ENCODE measurements around the gene ATXN10.
A peak's percentile ranks its signal among the peaks of the same experiment; 100 is the strongest.
"Not testable (repeated sequence)": the region's sequence is repeated elsewhere in the genome, so short reads cannot be mapped to it uniquely, and the experiment has no call there.

ATXN10 gene

GRCh38 chr22:45709060-45709739 is 37.6 kb downstream of the ATXN10 start:
- peak; percentile 78 for DNase-seq (ENCODE audit: low read depth)

- DNase-seq (ENCODE audit: low read depth), result peak; percentile 77
Measured at GRCh38 chr22:45709866-45710265, 38.2 kb downstream of the ATXN10 start.

GRCh38 chr22:45710469-45710868 is 38.8 kb downstream of the ATXN10 start:
- DNase-seq (ENCODE audit: low read depth), result no peak

GRCh38 chr22:45714390-45714789 is 42.8 kb downstream of the ATXN10 start:
- not testable (repeated sequence) for DNase-seq (ENCODE audit: low read depth)

GRCh38 chr22:45717789-45718188 is 46.2 kb downstream of the ATXN10 start:
- DNase-seq (ENCODE audit: low read depth), result peak; percentile 79

GRCh38 chr22:45718391-45718790 is 46.8 kb downstream of the ATXN10 start:
- DNase-seq (ENCODE audit: low read depth), result no peak

GRCh38 chr22:45720839-45721378 is 49.3 kb downstream of the ATXN10 start:
- peak; percentile 24 for DNase-seq (ENCODE audit: low read depth)

- DNase-seq (ENCODE audit: low read depth), result no peak
Measured at GRCh38 chr22:45722006-45722405, 50.4 kb downstream of the ATXN10 start.

GRCh38 chr22:45726081-45726480 is 54.4 kb downstream of the ATXN10 start:
- no peak for DNase-seq (ENCODE audit: low read depth)

- peak; percentile 52 for DNase-seq (ENCODE audit: low read depth)
Measured at GRCh38 chr22:45731041-45731797, 59.6 kb downstream of the ATXN10 start.

- DNase-seq (ENCODE audit: low read depth), result peak; percentile 42
Measured at GRCh38 chr22:45731798-45732495, 60.3 kb downstream of the ATXN10 start.

- DNase-seq (ENCODE audit: low read depth), result no peak
Measured at GRCh38 chr22:45735273-45735672, 63.6 kb downstream of the ATXN10 start.

- DNase-seq (ENCODE audit: low read depth), result no peak
Measured at GRCh38 chr22:45738206-45738605, 66.6 kb downstream of the ATXN10 start.

GRCh38 chr22:45740236-45740635 is 68.6 kb downstream of the ATXN10 start:
- DNase-seq (ENCODE audit: low read depth), result peak; percentile 77

GRCh38 chr22:45742866-45743450 is 71.3 kb downstream of the ATXN10 start:
- peak; percentile 75 for DNase-seq (ENCODE audit: low read depth)

- no peak for DNase-seq (ENCODE audit: low read depth)
Measured at GRCh38 chr22:45743687-45744086, 72.1 kb downstream of the ATXN10 start.

- no peak for DNase-seq (ENCODE audit: low read depth)
Measured at GRCh38 chr22:45744442-45744841, 72.8 kb downstream of the ATXN10 start.

- no peak for DNase-seq (ENCODE audit: low read depth)
Measured at GRCh38 chr22:45750626-45751025, 79.0 kb downstream of the ATXN10 start.

GRCh38 chr22:45752036-45752435 is 80.4 kb downstream of the ATXN10 start:
- DNase-seq (ENCODE audit: low read depth), result no peak

- DNase-seq (ENCODE audit: low read depth), result no peak
Measured at GRCh38 chr22:45754822-45755221, 83.2 kb downstream of the ATXN10 start.

GRCh38 chr22:45756558-45756957 is 84.9 kb downstream of the ATXN10 start:
- DNase-seq (ENCODE audit: low read depth), result peak; percentile 43

- DNase-seq (ENCODE audit: low read depth), result peak; percentile 43
Measured at GRCh38 chr22:45757068-45757467, 85.4 kb downstream of the ATXN10 start.

Data from iris pigment epithelial cell (primary cell).